CD14-positive monocyte (primary cell): ENCODE data around the gene SPAG9. TPM values are rescaled to one million over a fixed set of nuclear protein-coding genes. Genes with fewer than 3 reads are reported as not detected.

Source experiments
- DNase-seq, 3 donors: peaks; one replicate each; pipeline ENCODE4 v3.0.0-alpha.2; 2011 to 2022
- H2AFZ ChIP-seq: 2 replicates; pipeline ENCODE4 v1.6.0; 2012; ENCODE audit warnings: mild to moderate bottlenecking, low read depth, low read length, inconsistent platforms; ENCODE audit not compliant: insufficient read depth, poor library complexity, severe bottlenecking
- H3K27ac ChIP-seq, 2 donors: 1 replicate in 1 of 2; 2 replicates in 1 of 2; pipeline ENCODE4 v1.5.1; 2012 to 2013; ENCODE audit warnings: low read length in 2 of 2, control low read depth in 1 of 2, inconsistent platforms in 1 of 2, low read depth in 1 of 2, mild to moderate bottlenecking in 1 of 2
- H3K27me3 ChIP-seq, 2 donors: one replicate each; pipeline versions ENCODE4 v1.6.0 to v1.6.1; 2011 to 2013; ENCODE audit warnings: low read length in 2 of 2; ENCODE audit not compliant: control insufficient read depth in 2 of 2, insufficient read depth in 2 of 2
- H3K36me3 ChIP-seq, 2 donors: replicated peaks in 1 of 2; 1 replicate in 1 of 2; 2 replicates in 1 of 2; pipeline versions ENCODE4 v1.5.1 to v1.6.1; 2012 to 2013; ENCODE audit warnings: low read length in 2 of 2, control low read depth in 1 of 2, inconsistent platforms in 1 of 2, mild to moderate bottlenecking in 1 of 2; ENCODE audit not compliant: insufficient read depth in 2 of 2, control insufficient read depth in 1 of 2
- H3K4me1 ChIP-seq, 2 donors: 1 replicate in 1 of 2; 2 replicates in 1 of 2; pipeline versions ENCODE4 v1.5.1 to v1.6.1; 2012 to 2013; ENCODE audit warnings: low read length in 2 of 2, control low read depth in 1 of 2, inconsistent platforms in 1 of 2, mild to moderate bottlenecking in 1 of 2, moderate library complexity in 1 of 2; ENCODE audit not compliant: insufficient read depth in 2 of 2, control insufficient read depth in 1 of 2
- H3K4me2 ChIP-seq: replicated peaks from 2 replicates; pipeline ENCODE3; 2012; ENCODE audit warnings: low read length, moderate library complexity, mild to moderate bottlenecking; ENCODE audit not compliant: poor library complexity, severe bottlenecking; ENCODE audit errors: extremely low read depth
- H3K4me3 ChIP-seq, 3 experiments: fragments of 200-600 bp in 1 of 3; sonication (generic) in 1 of 3; replicated peaks in 1 of 3; 1 replicate in 2 of 3; 2 replicates in 1 of 3; pipeline ENCODE4 v1.5.1; 2011 to 2013; ENCODE audit warnings: low read length in 3 of 3, mild to moderate bottlenecking in 3 of 3, control low read depth in 2 of 3, low read depth in 2 of 3, inconsistent platforms in 1 of 3, moderate library complexity in 1 of 3
- H3K79me2 ChIP-seq: 2 replicates; pipeline ENCODE4 v1.6.0; 2012; ENCODE audit warnings: mild to moderate bottlenecking, control low read depth, inconsistent platforms, low read length, moderate library complexity; ENCODE audit not compliant: insufficient read depth
- H3K9ac ChIP-seq: 2 replicates; pipeline ENCODE4 v1.6.0; 2017; ENCODE audit warnings: low read length, mild to moderate bottlenecking; ENCODE audit not compliant: insufficient read depth, poor library complexity, severe bottlenecking
- H3K9me3 ChIP-seq, 2 donors: replicated peaks in 1 of 2; 1 replicate in 1 of 2; 2 replicates in 1 of 2; pipeline versions ENCODE4 v1.5.1 to v1.6.1; 2012 to 2013; ENCODE audit warnings: low read length in 2 of 2, control low read depth in 1 of 2; ENCODE audit not compliant: control insufficient read depth in 1 of 2, insufficient read depth in 1 of 2
- H4K20me1 ChIP-seq: 2 replicates; pipeline ENCODE4 v1.6.0; 2012; ENCODE audit warnings: mild to moderate bottlenecking, low read length, control low read depth, moderate library complexity; ENCODE audit not compliant: insufficient read depth
- H3K27ac Mint-ChIP-seq, 7 donors: one replicate each; pipeline ENCODE4 v1.8.0; 2020; ENCODE audit warnings: mild to moderate bottlenecking in 7 of 7, mixed read lengths in 7 of 7, moderate library complexity in 6 of 7, inconsistent platforms in 2 of 7
- H3K27me3 Mint-ChIP-seq, 3 donors: one replicate each; pipeline ENCODE4 v1.8.0; 2021 to 2022; ENCODE audit warnings: low read depth in 3 of 3, mild to moderate bottlenecking in 3 of 3, mixed read lengths in 3 of 3, moderate library complexity in 3 of 3, inconsistent platforms in 1 of 3
- H3K36me3 Mint-ChIP-seq, 2 donors: one replicate each; pipeline ENCODE4 v1.8.0; 2020; ENCODE audit warnings: mixed read lengths in 2 of 2, inconsistent platforms in 1 of 2, mild to moderate bottlenecking in 1 of 2
- H3K4me1 Mint-ChIP-seq: one replicate; pipeline ENCODE4 v1.8.0; 2020; ENCODE audit warnings: mild to moderate bottlenecking, mixed read lengths
- H3K4me3 Mint-ChIP-seq, 2 donors: one replicate each; pipeline ENCODE4 v1.8.0; 2020; ENCODE audit warnings: mild to moderate bottlenecking in 2 of 2, mixed read lengths in 2 of 2, moderate library complexity in 1 of 2
- H3K9me3 Mint-ChIP-seq, 7 donors: one replicate each; pipeline ENCODE4 v1.8.0; 2020 to 2022; ENCODE audit warnings: mixed read lengths in 7 of 7, mild to moderate bottlenecking in 6 of 7, moderate library complexity in 6 of 7, inconsistent platforms in 2 of 7
- CTCF ChIP-seq: fragments of 200-600 bp; IDR thresholded peaks from one replicate; pipeline ENCODE4 v1.8.0; 2022; ENCODE audit warnings: antibody characterized with exemption, mild to moderate bottlenecking
- WGBS: methylation state at CpG from one replicate; pipeline ENCODE4 v1.1.5; 2013; ENCODE audit warnings: missing lambda C conversion rate; ENCODE audit not compliant: insufficient coverage; 5-methylcytosine and 5-hydroxymethylcytosine counted together
- intact Hi-C, 2 donors: fragments of 100-400 bp; cut with micrococcal nuclease; formaldehyde crosslinking; loops; one replicate each; pipeline versions ENCODE4 v1.15.0 to v1.15.1; 2023
- polyA plus RNA-seq, 3 donors: library from polyadenylated mRNA; depleted of rRNA in 1 of 3; unstranded in 2 of 3; stranded (reverse) in 1 of 3; fragments of 300-500 nt in 2 of 3; fragments of >200 nt in 1 of 3; fragmentation: Illumina TruSeq in 2 of 3; gene quantifications; 1 replicate in 2 of 3; 2 replicates in 1 of 3; pipeline ENCODE4 v1.2.3, GENCODE V29; 2012 to 2021

The SPAG9 gene
- polyA plus RNA-seq, 3 donors, result 4.9 to 33.1 (median 8.5) TPM

- H3K4me3 Mint-ChIP-seq, result no peak overlapping the region
- Histone ChIP-seq H4K20me1 (no peaks in the 10 kb centered on the region), H3K4me3 (no peak overlapping the region), H3K27ac (no peak overlapping the region), H3K9ac (no peak overlapping the region), H3K9me3 (no peaks in the 10 kb centered on the region), H3K4me2 (no peak overlapping the region), H3K27me3 (no peaks in the 10 kb centered on the region), H2AFZ (no peak overlapping the region), H3K36me3 (no peaks in the 10 kb centered on the region), H3K4me1 (peaks cover 20 to 31% of the 10 kb centered on the region in 2 donors), H3K79me2 (no peaks in the 10 kb centered on the region)
- peaks cover 0 to 3% (median 0%) of the 10 kb centered on the region in 7 donors for H3K9me3 Mint-ChIP-seq
- peaks cover 32% of the 10 kb centered on the region for H3K4me1 Mint-ChIP-seq
- peak overlapping the region in 3 of 7 donors; percentile 37 to 42 (median 38) for H3K27ac Mint-ChIP-seq
- TF ChIP-seq CTCF, result no peak
- intact Hi-C loops, result no loop called here
- WGBS, result 100% methylated on average over 1 of the region's 10 CpGs
- peaks cover 3 to 10% (median 5%) of the 10 kb centered on the region in 3 donors for H3K27me3 Mint-ChIP-seq
- no peak for DNase-seq
- H3K36me3 Mint-ChIP-seq, result no peaks in the 10 kb centered on the region
These were observed 181.7 kb downstream of the SPAG9 start for GRCh38 chr17:50938821-50939541.

GRCh38 chr17:50935996-50936266, 184.7 kb downstream of the SPAG9 start:
- Histone ChIP-seq H2AFZ (no peak overlapping the region), H3K4me1 (peaks cover 48 to 54% of the 10 kb centered on the region in 2 donors), H3K36me3 (no peaks in the 10 kb centered on the region), H3K9ac (no peak overlapping the region), H3K4me2 (no peak overlapping the region), H3K4me3 (no peak overlapping the region), H3K9me3 (no peaks in the 10 kb centered on the region), H3K79me2 (no peaks in the 10 kb centered on the region), H3K27me3 (no peaks in the 10 kb centered on the region), H3K27ac (no peak overlapping the region), H4K20me1 (no peaks in the 10 kb centered on the region)
- peaks cover 54% of the 10 kb centered on the region for H3K4me1 Mint-ChIP-seq
- peaks cover 0 to 7% (median 1%) of the 10 kb centered on the region in 3 donors for H3K27me3 Mint-ChIP-seq
- H3K27ac Mint-ChIP-seq, result peak overlapping the region in 4 of 7 donors; percentile 15 to 65 (median 40)
- DNase-seq, result no peak
- H3K9me3 Mint-ChIP-seq, result peaks cover 0 to 7% (median 0%) of the 10 kb centered on the region in 7 donors
- WGBS, result 95% methylated on average over 5 of the region's 5 CpGs
- intact Hi-C loops, result no loop called here
- H3K4me3 Mint-ChIP-seq, result no peak overlapping the region
- no peaks in the 10 kb centered on the region for H3K36me3 Mint-ChIP-seq
- no peak for TF ChIP-seq CTCF
